HepG2 (cell line): ENCODE data around the gene OR1C1. TPM values are rescaled to one million over a fixed set of nuclear protein-coding genes. Genes with fewer than 3 reads are reported as not detected.
"Not testable (repeated sequence)": the region's sequence is repeated elsewhere in the genome, so short reads cannot be mapped to it uniquely, and the experiment has no call there.

Source experiments
- ATAC-seq: fragments of 200-7000 bp; cut with Tn5 transposase; 3 replicates; pipeline ENCODE4 v1.9.1; 2020; ENCODE audit warnings: mild to moderate bottlenecking, moderate library complexity
- BruUV-seq: library from RNA; stranded (reverse); fragments of 400-500 nt; replicated peaks from 2 replicates; lab custom pipeline; 2021; lab: Mats Ljungman, UMichigan
- CTCF ChIA-PET: fragments of 300-600 bp; formaldehyde crosslinking; extraction: SDS; loops from one replicate; lab custom pipeline; 2021; ENCODE audit warnings: low total read pairs, inconsistent platforms, low intra/inter-chr PET ratio; lab: Yijun Ruan, JAX
- POLR2A ChIA-PET: fragments of 350-600 bp; sonication (Branson Sonifier 250); formaldehyde crosslinking; loops from one replicate; lab custom pipeline; 2020; ENCODE audit warnings: antibody characterized with exemption, inconsistent platforms; lab: Yijun Ruan, JAX
- DNase-seq: peaks from one replicate; pipeline ENCODE4 v3.0.0-alpha.2; 2015; ENCODE audit warnings: low spot score
- FAIRE-seq: peaks from 3 replicates; lab custom pipeline; 2011; peaks lifted over from hg19 to GRCh38; lab: Jason Lieb, UNC
- H2AFZ ChIP-seq: one replicate; pipeline ENCODE4 v1.6.1; 2011; ENCODE audit warnings: low read length, inconsistent platforms
- H3K27ac ChIP-seq: fragments of 300-600 bp; 3 replicates; pipeline ENCODE4 v1.8.0; 2011; ENCODE audit warnings: mixed run types, mild to moderate bottlenecking, mixed read lengths, low read length, inconsistent platforms; ENCODE audit not compliant: insufficient read depth; ENCODE audit errors: extremely low read length
- H3K27me3 ChIP-seq, 2 experiments: fragments of 200-600 bp in 1 of 2; 2 replicates in 1 of 2; 3 replicates in 1 of 2; pipeline versions ENCODE4 v1.6.0 to v1.8.0; 2011; ENCODE audit warnings: low read length in 2 of 2, mild to moderate bottlenecking in 2 of 2, moderate library complexity in 2 of 2, inconsistent platforms in 1 of 2; ENCODE audit not compliant: insufficient read depth in 2 of 2, control insufficient read depth in 1 of 2
- H3K36me3 ChIP-seq, 2 experiments: fragments of 200-600 bp in 1 of 2; replicated peaks in 1 of 2; 2 replicates in 1 of 2; 3 replicates in 1 of 2; pipeline versions ENCODE4 v1.5.1 to v1.8.0; 2011; ENCODE audit warnings: low read length in 2 of 2, inconsistent platforms in 1 of 2; ENCODE audit not compliant: insufficient read depth in 2 of 2, control insufficient read depth in 1 of 2
- H3K4me1 ChIP-seq: 2 replicates; pipeline ENCODE4 v1.5.1; 2012; ENCODE audit warnings: low read length, inconsistent platforms; ENCODE audit not compliant: insufficient read depth
- H3K4me2 ChIP-seq: 2 replicates; pipeline ENCODE4 v1.6.0; 2011; ENCODE audit warnings: low read depth, low read length, inconsistent platforms
- H3K4me3 ChIP-seq, 3 experiments: fragments of 200-600 bp in 1 of 3; sonication (generic), shearing (Covaris generic) in 1 of 3; replicated peaks in 1 of 3; 2 replicates each; pipeline ENCODE4 v1.5.1; 2011 to 2016; ENCODE audit warnings: low read length in 3 of 3, inconsistent platforms in 2 of 3, low read depth in 2 of 3, mild to moderate bottlenecking in 2 of 3, control low read depth in 1 of 3, mixed read lengths in 1 of 3; ENCODE audit not compliant: insufficient read depth in 1 of 3
- H3K79me2 ChIP-seq: one replicate; pipeline ENCODE4 v1.6.1; 2011; ENCODE audit warnings: low read length, inconsistent platforms; ENCODE audit not compliant: insufficient read depth
- H3K9ac ChIP-seq: 2 replicates; pipeline ENCODE4 v1.6.0; 2011; ENCODE audit warnings: mild to moderate bottlenecking, low read depth, low read length, inconsistent platforms; ENCODE audit not compliant: insufficient read depth
- H3K9me3 ChIP-seq: 2 replicates; pipeline ENCODE4 v1.5.1; 2012; ENCODE audit warnings: mild to moderate bottlenecking, low read length
- H4K20me1 ChIP-seq: 2 replicates; pipeline ENCODE4 v1.6.0; 2011; ENCODE audit warnings: inconsistent platforms, mild to moderate bottlenecking, low read length, moderate library complexity; ENCODE audit not compliant: insufficient read depth
- MAFF ChIP-seq: IDR thresholded peaks from 2 replicates; pipeline ENCODE4 v1.6.1; 2011; ENCODE audit warnings: low read depth, low read length, improper control_type of control experiment
- MAFK ChIP-seq, 2 experiments: IDR thresholded peaks in 1 of 2; conservative IDR thresholded peaks in 1 of 2; 2 replicates each; pipeline ENCODE4 v1.6.1; 2011; ENCODE audit warnings: improper control_type of control experiment in 2 of 2, low read length in 2 of 2
- NRL ChIP-seq: sonication (generic); formaldehyde crosslinking; IDR thresholded peaks from 2 replicates; pipeline ENCODE4 v1.5.0; 2020; ENCODE audit warnings: missing genetic modification reagents, mild to moderate bottlenecking, moderate library complexity, borderline replicate concordance
- SMYD3 ChIP-seq: sonication (generic); formaldehyde crosslinking; IDR thresholded peaks from 2 replicates; pipeline ENCODE4 v1.8.1; 2023; ENCODE audit warnings: mild to moderate bottlenecking, missing genetic modification reagents
- ZFX ChIP-seq: sonication (generic); formaldehyde crosslinking; IDR thresholded peaks from 2 replicates; pipeline ENCODE4 v1.4.0; 2020; ENCODE audit warnings: mild to moderate bottlenecking, low read depth, missing genetic modification reagents, moderate library complexity
- ZNF788 ChIP-seq: sonication (generic); formaldehyde crosslinking; IDR thresholded peaks from 2 replicates; pipeline ENCODE4 v1.5.0; 2020; ENCODE audit warnings: mild to moderate bottlenecking, missing genetic modification reagents, borderline replicate concordance
- WGBS: methylation state at CpG from one replicate; pipeline ENCODE4 v1.1.6; 2017; ENCODE audit warnings: low lambda C conversion rate; 5-methylcytosine and 5-hydroxymethylcytosine counted together
- in situ Hi-C: cut with HindIII; loops from 2 replicates; pipeline ENCODE4 v1.10.0; 2017; ENCODE audit warnings: low pct_unique_long_range_greater_than_20kb; ENCODE audit not compliant: extremely low pct_ligation_motif_present
- intact Hi-C: fragments of 100-400 bp; cut with micrococcal nuclease; formaldehyde crosslinking; loops from one replicate; pipeline ENCODE4 v1.10.0; 2022; ENCODE audit not compliant: unreplicated experiment
- polyA plus RNA-seq, 8 experiments: library from polyadenylated mRNA; depleted of rRNA in 3 of 8; stranded (reverse) in 7 of 8; unstranded in 1 of 8; fragments of >200 nt; fragmentation: Illumina TruSeq in 4 of 8; extraction: Trizol in 4 of 8; gene quantifications; 2 replicates each; pipeline versions ENCODE4 v1.2.1 to v1.2.3, GENCODE V29; 2011 to 2016; ENCODE audit warnings: low read depth in 4 of 8, missing spikeins in 1 of 8, mixed read lengths in 1 of 8; ENCODE audit not compliant: insufficient read depth in 1 of 8
- total RNA-seq, 5 experiments: library from RNA; depleted of rRNA; stranded (reverse); fragments of >200 nt; fragmentation: Illumina TruSeq; extraction: Trizol; gene quantifications; 2 replicates each; pipeline ENCODE4 v1.2.3, GENCODE V29; 2016; ENCODE audit warnings: low read depth in 1 of 5

The OR1C1 gene
- total and polyA plus RNA-seq, 2 of the 13 experiments (the other 11 are each of a cell fraction or from before 2014, with no cell fraction given), result not detected

GRCh38 chr1:247797518-247797917, 37.2 kb upstream of the OR1C1 start (continued):
- TF ChIP-seq ZNF788 (CRISPR knock-in tag) (no peak), ZFX (no peak), SMYD3 (CRISPR knock-in tag) (no peak)

- no TSS peak for BruUV-seq
- ATAC-seq, result no peak
Observed at GRCh38 chr1:247769603-247770002, 9.2 kb upstream of the OR1C1 start.

GRCh38 chr1:247754311-247754710, 6.0 kb downstream of the OR1C1 start:
- DNase-seq, ATAC-seq, H3K4me2 ChIP-seq, in situ Hi-C loops, intact Hi-C loops, H3K4me3 ChIP-seq, POLR2A ChIA-PET, H3K4me1 ChIP-seq, H3K27ac ChIP-seq, H3K36me3 ChIP-seq, BruUV-seq, H3K79me2 ChIP-seq, H4K20me1 ChIP-seq, FAIRE-seq, H3K9ac ChIP-seq, CTCF ChIA-PET, H2AFZ ChIP-seq, H3K27me3 ChIP-seq: not testable (repeated sequence)
- 0% methylated on average over 1 of the region's 1 CpG for WGBS
- peaks cover 65% of the 10 kb centered on the region for H3K9me3 ChIP-seq

More at GRCh38 chr1:247769603-247770002, 9.2 kb upstream of the OR1C1 start:
- no peaks in the 10 kb centered on the region for H3K27me3 ChIP-seq
- H3K4me1 ChIP-seq, result no peaks in the 10 kb centered on the region
- CTCF ChIA-PET, result no interaction called here
- no peak overlapping the region for H3K4me2 ChIP-seq
- no peak for TF ChIP-seq NRL (CRISPR knock-in tag)
- TF ChIP-seq MAFF, result peak; percentile 93
- peak; percentile 91 to 98 for TF ChIP-seq MAFK (conservative IDR thresholded peaks at IDR 0.05 in 1 of 2, IDR thresholded peaks at IDR 0.05 in 1 of 2; ENCODE audit: low read length in 2 of 2)
- in situ Hi-C loops (no loop called here), intact Hi-C loops (no loop called here)
- H3K9ac ChIP-seq, result no peak overlapping the region
- DNase-seq (no peak), FAIRE-seq (no peak)
- H4K20me1 ChIP-seq, result no peaks in the 10 kb centered on the region
- H3K4me3 ChIP-seq, result no peak overlapping the region
- POLR2A ChIA-PET, result no interaction called here
- no peaks in the 10 kb centered on the region for H3K79me2 ChIP-seq
- peaks cover 72% of the 10 kb centered on the region for H3K9me3 ChIP-seq
- no peaks in the 10 kb centered on the region for H3K36me3 ChIP-seq
- H2AFZ ChIP-seq, result no peak overlapping the region
- H3K27ac ChIP-seq, result no peak overlapping the region
